K562 (cell line): Measurements from ENCODE around the gene CMSS1.

Source experiments
- CBX5 ChIP-seq: IDR thresholded peaks from 2 replicates; pipeline ENCODE4 v1.6.1; 2014; ENCODE audit warnings: low read depth, borderline replicate concordance
- HDGF ChIP-seq: fragments of 450-650 bp; IDR thresholded peaks from 2 replicates; pipeline ENCODE4 v1.6.1; 2016
- ILF3 ChIP-seq: fragments of 450-650 bp; IDR thresholded peaks from 2 replicates; pipeline ENCODE4 v1.6.1; 2018; ENCODE audit warnings: antibody characterized with exemption, mild to moderate bottlenecking, moderate library complexity, borderline replicate concordance
- KDM1A ChIP-seq, 2 experiments: fragments of 450-650 bp; IDR thresholded peaks; 2 replicates each; pipeline ENCODE4 v1.6.1; 2016; ENCODE audit warnings: mild to moderate bottlenecking in 2 of 2
- MECOM ChIP-seq: fragments of 250-450 bp; sonication (Bioruptor Pico); IDR thresholded peaks from 2 replicates; pipeline ENCODE4 v1.8.0; 2022; ENCODE audit warnings: inconsistent platforms
- NCOR1 ChIP-seq: fragments of 450-650 bp; IDR thresholded peaks from 2 replicates; pipeline ENCODE4 v1.6.1; 2016; ENCODE audit warnings: mild to moderate bottlenecking, moderate library complexity
- TARDBP ChIP-seq: fragments of 450-650 bp; IDR thresholded peaks from 2 replicates; pipeline ENCODE4 v1.6.1; 2016
- ZFP36 ChIP-seq: fragments of 150-350 bp; IDR thresholded peaks from 2 replicates; pipeline ENCODE4 v1.6.1; 2018; ENCODE audit warnings: low read length, low read depth; ENCODE audit not compliant: partially characterized antibody
- TF ChIP-seq, protein P1 (sequence below): fragments of 450-650 bp; IDR thresholded peaks from 2 replicates; pipeline ENCODE4 v1.6.1; 2016; ENCODE audit warnings: low read depth
- TF ChIP-seq, protein P2 (sequence below), 3 experiments: IDR thresholded peaks in 2 of 3; conservative IDR thresholded peaks in 1 of 3; 2 replicates each; pipeline ENCODE4 v1.5.1; 2011 to 2012; ENCODE audit warnings: low read length in 3 of 3, mild to moderate bottlenecking in 3 of 3, control low read depth in 2 of 3, improper control_type of control experiment in 1 of 3, inconsistent platforms in 1 of 3, low read depth in 1 of 3, mixed read lengths in 1 of 3, moderate library complexity in 1 of 3; ENCODE audit not compliant: insufficient read depth in 2 of 3
- TF ChIP-seq, protein P3 (sequence below), 2 experiments: fragments of 450-650 bp; formaldehyde crosslinking in 1 of 2; IDR thresholded peaks; 2 replicates each; pipeline versions ENCODE4 v1.4.0 to v1.6.1; 2014 to 2020; ENCODE audit warnings: mild to moderate bottlenecking in 2 of 2, borderline replicate concordance in 1 of 2, low read depth in 1 of 2

DNA sequence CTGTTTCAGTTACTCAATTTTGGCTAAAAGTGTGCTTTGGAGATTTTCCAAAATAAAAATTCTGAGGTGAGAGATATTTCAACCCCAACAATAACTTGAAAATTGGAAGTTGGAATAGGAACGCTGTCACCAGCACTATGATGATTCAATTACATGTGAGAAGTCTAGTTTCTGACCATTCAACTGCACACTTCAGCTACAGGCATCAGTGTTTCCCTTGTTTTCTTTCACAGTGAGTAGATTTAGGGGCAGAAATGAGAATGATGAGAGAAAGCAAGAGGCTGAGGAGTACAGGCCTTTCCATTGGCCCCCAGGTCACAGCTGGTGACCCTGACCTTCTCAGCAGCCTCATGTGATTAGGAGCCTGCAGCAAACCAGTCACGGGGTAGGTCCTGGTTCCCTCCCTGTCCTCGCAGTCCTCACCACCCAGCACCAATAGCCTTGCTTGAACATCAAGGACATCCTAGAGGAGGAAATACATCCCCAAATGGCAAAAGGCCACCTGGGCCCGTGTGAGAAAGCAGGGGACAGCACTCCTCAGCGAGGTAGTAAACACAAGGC is 306.6 kb downstream of the CMSS1 start:
- TF ChIP-seq KDM1A (IDR thresholded peaks at IDR 0.05), result no peak
- no peak for TF ChIP-seq MECOM (CRISPR knock-in tag)
- TF ChIP-seq, protein P1, sequence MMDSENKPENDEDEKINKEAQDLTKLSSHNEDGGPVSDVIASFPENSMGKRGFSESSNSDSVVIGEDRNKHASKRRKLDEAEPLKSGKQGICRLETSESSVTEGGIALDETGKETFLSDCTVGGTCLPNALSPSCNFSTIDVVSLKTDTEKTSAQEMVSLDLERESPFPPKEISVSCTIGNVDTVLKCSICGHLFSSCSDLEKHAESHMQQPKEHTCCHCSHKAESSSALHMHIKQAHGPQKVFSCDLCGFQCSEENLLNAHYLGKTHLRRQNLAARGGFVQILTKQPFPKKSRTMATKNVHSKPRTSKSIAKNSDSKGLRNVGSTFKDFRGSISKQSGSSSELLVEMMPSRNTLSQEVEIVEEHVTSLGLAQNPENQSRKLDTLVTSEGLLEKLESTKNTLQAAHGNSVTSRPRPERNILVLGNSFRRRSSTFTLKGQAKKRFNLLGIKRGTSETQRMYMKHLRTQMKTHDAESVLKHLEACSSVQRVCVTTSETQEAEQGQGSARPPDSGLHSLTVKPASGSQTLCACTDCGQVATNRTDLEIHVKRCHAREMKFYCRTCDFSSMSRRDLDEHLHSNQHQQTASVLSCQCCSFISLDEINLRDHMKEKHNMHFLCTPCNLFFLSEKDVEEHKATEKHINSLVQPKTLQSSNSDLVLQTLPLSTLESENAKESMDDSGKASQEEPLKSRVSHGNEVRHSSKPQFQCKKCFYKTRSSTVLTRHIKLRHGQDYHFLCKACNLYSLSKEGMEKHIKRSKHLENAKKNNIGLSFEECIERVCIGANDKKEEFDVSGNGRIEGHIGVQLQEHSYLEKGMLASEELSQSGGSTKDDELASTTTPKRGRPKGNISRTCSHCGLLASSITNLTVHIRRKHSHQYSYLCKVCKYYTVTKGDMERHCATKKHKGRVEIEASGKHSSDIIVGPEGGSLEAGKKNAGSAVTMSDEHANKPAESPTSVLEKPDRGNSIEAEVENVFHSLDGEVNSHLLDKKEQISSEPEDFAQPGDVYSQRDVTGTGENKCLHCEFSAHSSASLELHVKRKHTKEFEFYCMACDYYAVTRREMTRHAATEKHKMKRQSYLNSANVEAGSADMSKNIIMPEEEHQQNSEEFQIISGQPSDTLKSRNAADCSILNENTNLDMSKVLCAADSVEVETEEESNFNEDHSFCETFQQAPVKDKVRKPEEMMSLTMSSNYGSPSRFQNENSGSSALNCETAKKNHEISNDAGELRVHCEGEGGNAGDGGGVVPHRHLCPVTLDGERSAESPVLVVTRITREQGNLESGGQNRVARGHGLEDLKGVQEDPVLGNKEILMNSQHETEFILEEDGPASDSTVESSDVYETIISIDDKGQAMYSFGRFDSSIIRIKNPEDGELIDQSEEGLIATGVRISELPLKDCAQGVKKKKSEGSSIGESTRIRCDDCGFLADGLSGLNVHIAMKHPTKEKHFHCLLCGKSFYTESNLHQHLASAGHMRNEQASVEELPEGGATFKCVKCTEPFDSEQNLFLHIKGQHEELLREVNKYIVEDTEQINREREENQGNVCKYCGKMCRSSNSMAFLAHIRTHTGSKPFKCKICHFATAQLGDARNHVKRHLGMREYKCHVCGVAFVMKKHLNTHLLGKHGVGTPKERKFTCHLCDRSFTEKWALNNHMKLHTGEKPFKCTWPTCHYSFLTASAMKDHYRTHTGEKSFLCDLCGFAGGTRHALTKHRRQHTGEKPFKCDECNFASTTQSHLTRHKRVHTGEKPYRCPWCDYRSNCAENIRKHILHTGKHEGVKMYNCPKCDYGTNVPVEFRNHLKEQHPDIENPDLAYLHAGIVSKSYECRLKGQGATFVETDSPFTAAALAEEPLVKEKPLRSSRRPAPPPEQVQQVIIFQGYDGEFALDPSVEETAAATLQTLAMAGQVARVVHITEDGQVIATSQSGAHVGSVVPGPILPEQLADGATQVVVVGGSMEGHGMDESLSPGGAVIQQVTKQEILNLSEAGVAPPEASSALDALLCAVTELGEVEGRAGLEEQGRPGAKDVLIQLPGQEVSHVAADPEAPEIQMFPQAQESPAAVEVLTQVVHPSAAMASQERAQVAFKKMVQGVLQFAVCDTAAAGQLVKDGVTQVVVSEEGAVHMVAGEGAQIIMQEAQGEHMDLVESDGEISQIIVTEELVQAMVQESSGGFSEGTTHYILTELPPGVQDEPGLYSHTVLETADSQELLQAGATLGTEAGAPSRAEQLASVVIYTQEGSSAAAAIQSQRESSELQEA, result no peak
- no peak for TF ChIP-seq TARDBP
- TF ChIP-seq ZFP36, result no peak
- TF ChIP-seq, protein P2, sequence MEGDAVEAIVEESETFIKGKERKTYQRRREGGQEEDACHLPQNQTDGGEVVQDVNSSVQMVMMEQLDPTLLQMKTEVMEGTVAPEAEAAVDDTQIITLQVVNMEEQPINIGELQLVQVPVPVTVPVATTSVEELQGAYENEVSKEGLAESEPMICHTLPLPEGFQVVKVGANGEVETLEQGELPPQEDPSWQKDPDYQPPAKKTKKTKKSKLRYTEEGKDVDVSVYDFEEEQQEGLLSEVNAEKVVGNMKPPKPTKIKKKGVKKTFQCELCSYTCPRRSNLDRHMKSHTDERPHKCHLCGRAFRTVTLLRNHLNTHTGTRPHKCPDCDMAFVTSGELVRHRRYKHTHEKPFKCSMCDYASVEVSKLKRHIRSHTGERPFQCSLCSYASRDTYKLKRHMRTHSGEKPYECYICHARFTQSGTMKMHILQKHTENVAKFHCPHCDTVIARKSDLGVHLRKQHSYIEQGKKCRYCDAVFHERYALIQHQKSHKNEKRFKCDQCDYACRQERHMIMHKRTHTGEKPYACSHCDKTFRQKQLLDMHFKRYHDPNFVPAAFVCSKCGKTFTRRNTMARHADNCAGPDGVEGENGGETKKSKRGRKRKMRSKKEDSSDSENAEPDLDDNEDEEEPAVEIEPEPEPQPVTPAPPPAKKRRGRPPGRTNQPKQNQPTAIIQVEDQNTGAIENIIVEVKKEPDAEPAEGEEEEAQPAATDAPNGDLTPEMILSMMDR (IDR thresholded peaks at IDR 0.05 in 2 of 3, conservative IDR thresholded peaks at IDR 0.05 in 1 of 3; ENCODE audit: insufficient read depth in 2 of 3, low read depth in 1 of 3, low read length in 3 of 3), result no peak
- TF ChIP-seq HDGF, result no peak
- no peak for TF ChIP-seq CBX5
- TF ChIP-seq, protein P3, sequence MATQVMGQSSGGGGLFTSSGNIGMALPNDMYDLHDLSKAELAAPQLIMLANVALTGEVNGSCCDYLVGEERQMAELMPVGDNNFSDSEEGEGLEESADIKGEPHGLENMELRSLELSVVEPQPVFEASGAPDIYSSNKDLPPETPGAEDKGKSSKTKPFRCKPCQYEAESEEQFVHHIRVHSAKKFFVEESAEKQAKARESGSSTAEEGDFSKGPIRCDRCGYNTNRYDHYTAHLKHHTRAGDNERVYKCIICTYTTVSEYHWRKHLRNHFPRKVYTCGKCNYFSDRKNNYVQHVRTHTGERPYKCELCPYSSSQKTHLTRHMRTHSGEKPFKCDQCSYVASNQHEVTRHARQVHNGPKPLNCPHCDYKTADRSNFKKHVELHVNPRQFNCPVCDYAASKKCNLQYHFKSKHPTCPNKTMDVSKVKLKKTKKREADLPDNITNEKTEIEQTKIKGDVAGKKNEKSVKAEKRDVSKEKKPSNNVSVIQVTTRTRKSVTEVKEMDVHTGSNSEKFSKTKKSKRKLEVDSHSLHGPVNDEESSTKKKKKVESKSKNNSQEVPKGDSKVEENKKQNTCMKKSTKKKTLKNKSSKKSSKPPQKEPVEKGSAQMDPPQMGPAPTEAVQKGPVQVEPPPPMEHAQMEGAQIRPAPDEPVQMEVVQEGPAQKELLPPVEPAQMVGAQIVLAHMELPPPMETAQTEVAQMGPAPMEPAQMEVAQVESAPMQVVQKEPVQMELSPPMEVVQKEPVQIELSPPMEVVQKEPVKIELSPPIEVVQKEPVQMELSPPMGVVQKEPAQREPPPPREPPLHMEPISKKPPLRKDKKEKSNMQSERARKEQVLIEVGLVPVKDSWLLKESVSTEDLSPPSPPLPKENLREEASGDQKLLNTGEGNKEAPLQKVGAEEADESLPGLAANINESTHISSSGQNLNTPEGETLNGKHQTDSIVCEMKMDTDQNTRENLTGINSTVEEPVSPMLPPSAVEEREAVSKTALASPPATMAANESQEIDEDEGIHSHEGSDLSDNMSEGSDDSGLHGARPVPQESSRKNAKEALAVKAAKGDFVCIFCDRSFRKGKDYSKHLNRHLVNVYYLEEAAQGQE (IDR thresholded peaks at IDR 0.05; ENCODE audit: borderline replicate concordance), result no peak
- TF ChIP-seq, protein P3 (CRISPR knock-in tag; IDR thresholded peaks at IDR 0.05; ENCODE audit: low read depth), result no peak
- no peak for TF ChIP-seq NCOR1
- TF ChIP-seq ILF3, result no peak
